ENCODE measurements around the gene BRAF. TPM values are rescaled to one million over a fixed set of nuclear protein-coding genes. Genes with fewer than 3 reads are reported as not detected.

BRAF gene
- total RNA-seq, 1 experiment from 2014 or later, result 29.7 TPM

DNA sequence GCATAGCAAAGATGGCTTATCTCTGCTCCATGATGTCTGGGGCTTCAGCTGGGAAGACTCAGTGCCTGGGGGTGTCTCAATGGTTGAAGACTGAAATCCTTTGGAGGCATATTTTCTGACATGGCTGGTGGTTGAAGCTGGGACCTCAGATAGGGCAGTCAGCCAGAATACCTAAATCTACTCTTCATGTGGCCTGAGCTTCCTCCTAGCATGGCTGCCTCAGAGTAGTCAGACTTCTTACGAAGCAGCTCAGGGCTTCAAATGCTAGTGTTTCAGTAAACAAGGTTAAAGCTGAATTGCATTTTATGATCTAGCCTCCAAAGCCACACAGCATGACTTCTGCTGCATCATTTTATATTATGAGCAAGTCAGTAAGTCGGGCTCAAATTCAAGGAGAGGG is 2.6 kb upstream of the BRAF start:
- H3K36me3 ChIP-seq (ENCODE audit: control insufficient read depth in 1 of 2, insufficient read depth in 2 of 2, low read length in 2 of 2), result no peaks in the 10 kb centered on the region
- ChIA-PET POLR2A (no interaction called here), CTCF (no interaction called here), RAD21 (ENCODE audit: low non-redundant PET in 1 of 2, low total read pairs in 2 of 2, uncharacterized antibody in 2 of 2, unreplicated experiment in 2 of 2) (no interaction called here)
- intact Hi-C loops (cut with micrococcal nuclease), result no loop called here
- BruUV-seq (replicated peaks), result no TSS peak
- H4K20me1 ChIP-seq (ENCODE audit: insufficient read depth), result 0 out of 2 replicates have a peak, but pooled peaks cover 3% of the 10 kb centered on the region
- no peak overlapping the region for H3K4me2 ChIP-seq (ENCODE audit: low read length)
- H3K79me2 ChIP-seq (ENCODE audit: insufficient read depth, low read length), result peaks cover 21% of the 10 kb centered on the region
- H2AFZ ChIP-seq (ENCODE audit: low read depth, low read length, poor library complexity, severe bottlenecking), result no peak overlapping the region
- no peak overlapping the region for H3K27ac ChIP-seq (ENCODE audit: low read depth, low read length)
- TF ChIP-seq CTCF (IDR thresholded peaks at IDR 0.05 in 2 of 3, conservative IDR thresholded peaks at IDR 0.05 in 1 of 3; ENCODE audit: borderline replicate concordance in 1 of 3, insufficient read depth in 1 of 3, low read depth in 2 of 3, low read length in 2 of 3), result no peak
- no peak for TF ChIP-seq EZH2 (IDR thresholded peaks at IDR 0.05)
- no peak for TF ChIP-seq POLR2A (IDR thresholded peaks at IDR 0.05; ENCODE audit: borderline replicate concordance, extremely low read depth, insufficient read depth, insufficient read length)
- H3K9ac ChIP-seq (ENCODE audit: low read length), result no peak overlapping the region
- H3K9me2 ChIP-seq (ENCODE audit: insufficient read depth), result no peaks in the 10 kb centered on the region
- no peaks in the 10 kb centered on the region for H3K9me3 ChIP-seq (ENCODE audit: control insufficient read depth in 1 of 2, insufficient read depth in 1 of 2, low read depth in 1 of 2, low read length in 2 of 2)
- H3K27me3 ChIP-seq (ENCODE audit: insufficient read depth, low read length), result no peaks in the 10 kb centered on the region
- no peak overlapping the region for H3K4me3 ChIP-seq (replicated peaks in 1 of 2; ENCODE audit: low read depth in 1 of 2, low read length in 2 of 2)
- H3K4me1 ChIP-seq (ENCODE audit: control insufficient read depth in 1 of 2, insufficient read depth in 2 of 2, low read length in 2 of 2), result peaks cover 0 to 14% of the 10 kb centered on the region in 2 experiments; a peak in 3 of 4 replicates
- ATAC-seq (no peak), DNase-seq (ENCODE audit: low read depth, low spot score) (no peak)

DNA sequence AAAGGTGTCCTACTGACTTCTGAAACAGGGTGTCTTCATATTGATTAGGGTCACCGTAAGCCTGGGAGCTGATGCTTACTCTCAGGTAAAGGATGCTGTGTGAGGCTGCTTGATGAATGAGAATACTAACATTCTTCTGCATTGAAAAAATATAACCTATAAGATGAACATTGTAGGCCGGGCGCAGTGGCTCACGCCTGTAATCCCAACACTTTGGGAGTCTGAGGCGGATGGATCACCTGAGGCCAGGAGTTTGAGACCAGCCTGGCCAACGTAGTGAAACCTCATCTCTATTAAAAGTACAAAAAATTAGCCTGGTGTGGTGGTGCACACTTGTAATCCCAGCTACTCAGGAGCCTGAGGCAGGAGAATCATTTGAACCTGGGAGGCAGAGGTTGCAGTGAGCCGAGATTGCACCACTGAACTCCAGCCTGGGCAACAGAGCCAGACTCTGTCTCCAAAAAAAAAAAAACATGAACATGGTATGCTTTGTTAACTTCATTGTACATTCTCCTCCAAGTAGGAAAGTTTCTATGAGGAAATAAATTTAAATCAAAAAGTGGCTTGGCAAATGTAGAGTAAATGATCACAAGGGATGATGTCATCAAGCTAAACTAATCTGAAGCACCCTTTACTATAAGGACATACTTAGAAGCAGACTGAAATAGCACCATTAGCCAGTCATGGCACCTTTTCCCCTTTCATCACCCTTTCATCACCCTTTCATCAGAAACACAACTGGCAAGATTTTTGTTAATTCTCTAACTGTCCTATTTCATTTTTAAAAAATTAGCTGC is 1.5 kb upstream of the BRAF start:
- ChIA-PET RAD21 (ENCODE audit: low non-redundant PET in 1 of 2, low total read pairs in 2 of 2, uncharacterized antibody in 2 of 2, unreplicated experiment in 2 of 2) (no interaction called here), CTCF (no interaction called here), POLR2A (no interaction called here)
- TF ChIP-seq RAD21 (IDR thresholded peaks at IDR 0.05; ENCODE audit: low read depth), result no peak
- no peak for TF ChIP-seq ZFX (IDR thresholded peaks at IDR 0.05)
- TF ChIP-seq REST (IDR thresholded peaks at IDR 0.05; ENCODE audit: low read depth), result no peak
- no peak for TF ChIP-seq SRF (IDR thresholded peaks at IDR 0.05; ENCODE audit: low read depth)
- TF ChIP-seq, protein P1, sequence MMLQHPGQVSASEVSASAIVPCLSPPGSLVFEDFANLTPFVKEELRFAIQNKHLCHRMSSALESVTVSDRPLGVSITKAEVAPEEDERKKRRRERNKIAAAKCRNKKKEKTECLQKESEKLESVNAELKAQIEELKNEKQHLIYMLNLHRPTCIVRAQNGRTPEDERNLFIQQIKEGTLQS (IDR thresholded peaks at IDR 0.05), result no peak
- no peak for TF ChIP-seq POLR2A (IDR thresholded peaks at IDR 0.05; ENCODE audit: borderline replicate concordance, extremely low read depth, insufficient read depth, insufficient read length)
- TF ChIP-seq TCF7L2 (IDR thresholded peaks at IDR 0.05; ENCODE audit: borderline replicate concordance, extremely low read depth, insufficient read depth, insufficient read length), result no peak
- H3K27ac ChIP-seq (ENCODE audit: low read depth, low read length), result no peak overlapping the region
- intact Hi-C loops (cut with micrococcal nuclease), result no loop called here
- H3K79me2 ChIP-seq (ENCODE audit: insufficient read depth, low read length), result peaks cover 32% of the 10 kb centered on the region
- no peaks in the 10 kb centered on the region for H3K9me3 ChIP-seq (ENCODE audit: control insufficient read depth in 1 of 2, insufficient read depth in 1 of 2, low read depth in 1 of 2, low read length in 2 of 2)
- 0 out of 2 replicates have a peak, but pooled peaks cover 3% of the 10 kb centered on the region for H4K20me1 ChIP-seq (ENCODE audit: insufficient read depth)
- DNase-seq (ENCODE audit: low read depth, low spot score) (no peak), ATAC-seq (no peak)
- BruUV-seq (replicated peaks), result no TSS peak
- H3K4me1 ChIP-seq (ENCODE audit: control insufficient read depth in 1 of 2, insufficient read depth in 2 of 2, low read length in 2 of 2), result peaks cover 0 to 14% of the 10 kb centered on the region in 2 experiments; a peak in 3 of 4 replicates
- H3K27me3 ChIP-seq (ENCODE audit: insufficient read depth, low read length), result no peaks in the 10 kb centered on the region
- H3K9ac ChIP-seq (ENCODE audit: low read length), result no peak overlapping the region
- H3K4me3 ChIP-seq (replicated peaks in 1 of 2; ENCODE audit: low read depth in 1 of 2, low read length in 2 of 2), result no peak overlapping the region
- H3K36me3 ChIP-seq (ENCODE audit: control insufficient read depth in 1 of 2, insufficient read depth in 2 of 2, low read length in 2 of 2), result no peaks in the 10 kb centered on the region
- no peak overlapping the region for H2AFZ ChIP-seq (ENCODE audit: low read depth, low read length, poor library complexity, severe bottlenecking)
- H3K4me2 ChIP-seq (ENCODE audit: low read length), result no peak overlapping the region
- H3K9me2 ChIP-seq (ENCODE audit: insufficient read depth), result no peaks in the 10 kb centered on the region

Measured in HCT116 (cell line).